ENCODE results near the gene REEP3. TPM values are rescaled to one million over a fixed set of nuclear protein-coding genes. Genes with fewer than 3 reads are reported as not detected.

REEP3 gene
- total and polyA plus RNA-seq, 2 of the 4 experiments (the other 2 are of a cell fraction) = 11.7 to 28.9 TPM

DNA sequence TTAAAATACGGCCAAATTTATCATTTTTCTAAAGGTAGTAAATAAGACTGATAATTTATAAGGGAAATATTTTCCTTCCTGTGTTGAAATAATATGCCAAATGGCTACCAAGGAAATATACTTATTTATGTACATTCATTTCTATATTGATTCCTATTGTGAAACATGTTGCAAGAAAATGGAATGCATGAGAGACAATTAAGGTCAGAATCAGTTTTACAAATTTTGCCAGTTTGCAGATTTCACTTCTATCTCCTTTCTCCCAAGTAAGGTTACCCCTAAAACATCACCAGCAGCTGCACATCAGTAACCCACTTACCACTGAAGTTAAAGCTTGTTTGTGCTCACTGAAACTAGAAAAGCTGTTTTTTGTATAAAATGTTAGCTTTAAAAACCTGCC lies 19.2 kb upstream of the REEP3 start:
- H4K20me1 ChIP-seq (ENCODE audit: insufficient read depth, low read length) = peaks cover 16% of the 10 kb centered on the region
- in situ Hi-C loops (cut with MboI; ENCODE audit: low sequenced_read_pairs) = no loop called here

More for the DNA sequence above, 19.2 kb upstream of the REEP3 start:
- Histone ChIP-seq H3K4me3 (ENCODE audit: insufficient read depth, low read depth, low read length) (no peak overlapping the region), H3K79me1 (ENCODE audit: low read depth in 1 of 2, low read length in 2 of 2) (peaks cover 29 to 70% of the 10 kb centered on the region in 2 experiments), H4K91ac (ENCODE audit: insufficient read depth, low read depth, low read length) (no peak overlapping the region), H2BK5ac (ENCODE audit: low read depth, low read length, poor library complexity, severe bottlenecking) (no peak overlapping the region), H4K5ac (ENCODE audit: low read depth, low read length) (no peak overlapping the region), H2BK120ac (ENCODE audit: low read depth, low read length) (no peak overlapping the region), H3K14ac (replicated peaks; ENCODE audit: low read depth, low read length) (no peak overlapping the region), H3K56ac (ENCODE audit: extremely low read depth, insufficient read depth, low read length) (no peak overlapping the region), H2AFZ (replicated peaks; ENCODE audit: low read length, poor library complexity) (no peak overlapping the region), H3K9me3 (ENCODE audit: control insufficient read depth, insufficient read depth, low read length) (no peaks in the 10 kb centered on the region), H2AK9ac (replicated peaks; ENCODE audit: low read depth, low read length, poor library complexity) (no peak overlapping the region), H3K27me3 (ENCODE audit: control insufficient read depth, insufficient read depth, low read length) (no peaks in the 10 kb centered on the region), H3K9ac (ENCODE audit: low read depth, low read length) (no peak overlapping the region), H3K9me1 (ENCODE audit: insufficient read depth, low read length) (0 out of 2 replicates have a peak, but pooled peaks cover 4% of the 10 kb centered on the region), H3K36me3 (ENCODE audit: control insufficient read depth, insufficient read depth, low read length) (no peaks in the 10 kb centered on the region), H3K18ac (ENCODE audit: low read depth, low read length) (no peak overlapping the region), H3K4ac (ENCODE audit: low read depth, low read length) (no peak overlapping the region), H3K27ac (ENCODE audit: insufficient read depth, low read length) (no peak overlapping the region), H3K4me2 (ENCODE audit: low read depth, low read length) (no peak overlapping the region), H3K4me1 (ENCODE audit: control insufficient read depth, insufficient read depth, low read length) (0 out of 2 replicates have a peak, but pooled peaks cover 3% of the 10 kb centered on the region), H2AK5ac (ENCODE audit: low read depth, low read length) (no peak overlapping the region), H2BK20ac (ENCODE audit: low read depth, low read length) (no peak overlapping the region), H3K23ac (ENCODE audit: low read depth, low read length) (no peak overlapping the region), H4K8ac (ENCODE audit: low read depth in 2 of 2, low read length in 2 of 2) (no peak overlapping the region), H2BK15ac (ENCODE audit: low read depth, low read length) (no peak overlapping the region)
- BruUV-seq (replicated peaks) = no TSS peak
- ATAC-seq (ENCODE audit: low read depth) (no peak), DNase-seq (no peak)
- ChIA-PET CTCF (interaction anchor here (0.5 kb wide), 1 partner anchor 306 kb away, joined by 3 read pairs; no protein-coding TSS in a partner anchor), POLR2A (ENCODE audit: unreplicated experiment) (no interaction called here)
- no CpG with 5 or more reads among the region's 1 CpG for WGBS, 2 experiments (ENCODE audit: extremely low coverage in 2 of 2, insufficient read length in 1 of 2)
- dilution Hi-C loops (cut with HindIII; ENCODE audit: low sequenced_read_pairs, unreplicated experiment) (no loop called here), intact Hi-C loops (cut with micrococcal nuclease) (no loop called here)
- TF ChIP-seq RAD21 (IDR thresholded peaks at IDR 0.05; ENCODE audit: low read length) (no peak), ELK1 (IDR thresholded peaks at IDR 0.05; ENCODE audit: borderline replicate concordance, low read depth, low read length) (no peak), MAFK (IDR thresholded peaks at IDR 0.05; ENCODE audit: low read depth, low read length) (0 out of 2 replicates have a peak, but pooled peaks have one; percentile 15), BHLHE40 (IDR thresholded peaks at IDR 0.05; ENCODE audit: low read depth, low read length) (no peak)
- TF ChIP-seq, protein P1, sequence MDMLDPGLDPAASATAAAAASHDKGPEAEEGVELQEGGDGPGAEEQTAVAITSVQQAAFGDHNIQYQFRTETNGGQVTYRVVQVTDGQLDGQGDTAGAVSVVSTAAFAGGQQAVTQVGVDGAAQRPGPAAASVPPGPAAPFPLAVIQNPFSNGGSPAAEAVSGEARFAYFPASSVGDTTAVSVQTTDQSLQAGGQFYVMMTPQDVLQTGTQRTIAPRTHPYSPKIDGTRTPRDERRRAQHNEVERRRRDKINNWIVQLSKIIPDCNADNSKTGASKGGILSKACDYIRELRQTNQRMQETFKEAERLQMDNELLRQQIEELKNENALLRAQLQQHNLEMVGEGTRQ (IDR thresholded peaks at IDR 0.05; ENCODE audit: low read depth, low read length) = no peak

Measured in IMR-90 (cell line).